Upper lobe of right lung (tissue), 1 donor: ENCODE results near the gene MS4A14. TPM values are rescaled to one million over a fixed set of nuclear protein-coding genes. Genes with fewer than 3 reads are reported as not detected.

Experiments used
- ATAC-seq: fragments of 200-7000 bp; cut with Tn5 transposase; one replicate; pipeline ENCODE4 v1.9.1; 2020; ENCODE audit warnings: mild to moderate bottlenecking, moderate library complexity
- DNase-seq: peaks from one replicate; pipeline ENCODE4 v3.0.0-alpha.2; 2020
- H3K27ac ChIP-seq: fragments of 200-600 bp; one replicate; pipeline ENCODE4 v1.8.0; 2022
- H3K27me3 ChIP-seq: fragments of 200-600 bp; one replicate; pipeline ENCODE4 v1.8.0; 2022; ENCODE audit warnings: mild to moderate bottlenecking
- H3K36me3 ChIP-seq: fragments of 200-600 bp; one replicate; pipeline ENCODE4 v1.8.0; 2022
- H3K4me1 ChIP-seq: fragments of 200-600 bp; one replicate; pipeline ENCODE4 v1.8.0; 2022
- H3K4me3 ChIP-seq: fragments of 200-600 bp; one replicate; pipeline ENCODE4 v1.8.0; 2022; ENCODE audit warnings: mild to moderate bottlenecking
- H3K9me3 ChIP-seq: fragments of 200-600 bp; one replicate; pipeline ENCODE4 v1.8.0; 2022
- CTCF ChIP-seq: fragments of 200-600 bp; IDR thresholded peaks from one replicate; pipeline ENCODE4 v1.8.0; 2022; ENCODE audit warnings: antibody characterized with exemption
- intact Hi-C: fragments of 100-400 bp; cut with DNase I; formaldehyde crosslinking; loops from one replicate; pipeline ENCODE4 v1.11.0; 2022
- total RNA-seq: library from RNA; stranded (reverse); fragmentation: NEBNext Ultra II Directional; extraction: Animal tissue kit (Norgen Biotek cat#: 25700); gene quantifications from one replicate; pipeline ENCODE4 v1.2.1, GENCODE V29; 2021
- donor health status: DM: no; HTN: yes; CAD: no; lungs with severe emphysema.

The MS4A14 gene
- total RNA-seq, 1 donor from 2014 or later: 10.3 TPM

- no peaks in the 10 kb centered on the region for H3K9me3 ChIP-seq
- H3K36me3 ChIP-seq: no peaks in the 10 kb centered on the region
- H3K27ac ChIP-seq: no peak overlapping the region
- no peak for TF ChIP-seq CTCF
- DNase-seq (no peak), ATAC-seq (no peak)
- H3K4me1 ChIP-seq: peaks cover 5% of the 10 kb centered on the region
- H3K4me3 ChIP-seq: no peak overlapping the region
- H3K27me3 ChIP-seq: no peaks in the 10 kb centered on the region
- intact Hi-C loops: no loop called here
These were observed 25.9 kb upstream of the MS4A14 start for GRCh38 chr11:60370252-60370810.

GRCh38 chr11:60370811-60371298 is 25.4 kb upstream of the MS4A14 start:
- Histone ChIP-seq H3K4me3 (no peak overlapping the region), H3K27ac (no peak overlapping the region), H3K9me3 (no peaks in the 10 kb centered on the region), H3K36me3 (no peaks in the 10 kb centered on the region), H3K27me3 (no peaks in the 10 kb centered on the region), H3K4me1 (peaks cover 5% of the 10 kb centered on the region)
- intact Hi-C loops: no loop called here
- ATAC-seq (peak; percentile 48), DNase-seq (no peak)
- no peak for TF ChIP-seq CTCF

- no peak overlapping the region for H3K4me3 ChIP-seq
- H3K36me3 ChIP-seq: no peaks in the 10 kb centered on the region
- no peaks in the 10 kb centered on the region for H3K27me3 ChIP-seq
- no peak for TF ChIP-seq CTCF
- intact Hi-C loops: no loop called here
- no peak for ATAC-seq
- H3K27ac ChIP-seq: no peak overlapping the region
- H3K4me1 ChIP-seq: peaks cover 5% of the 10 kb centered on the region
- no peak for DNase-seq
- no peaks in the 10 kb centered on the region for H3K9me3 ChIP-seq
These were observed 24.9 kb upstream of the MS4A14 start for GRCh38 chr11:60371386-60371785.

- Histone ChIP-seq H3K9me3 (no peaks in the 10 kb centered on the region), H3K36me3 (no peaks in the 10 kb centered on the region), H3K4me1 (peaks cover 5% of the 10 kb centered on the region), H3K27me3 (no peaks in the 10 kb centered on the region), H3K4me3 (no peak overlapping the region), H3K27ac (no peak overlapping the region)
- no peak for TF ChIP-seq CTCF
- no peak for ATAC-seq
- intact Hi-C loops: no loop called here
- DNase-seq: no peak
These were observed 24.4 kb upstream of the MS4A14 start for GRCh38 chr11:60371854-60372253.

- H3K27ac ChIP-seq: no peak overlapping the region
- H3K36me3 ChIP-seq: no peaks in the 10 kb centered on the region
- no peaks in the 10 kb centered on the region for H3K27me3 ChIP-seq
- ATAC-seq: no peak
- H3K4me3 ChIP-seq: no peak overlapping the region
- peaks cover 5% of the 10 kb centered on the region for H3K4me1 ChIP-seq
- intact Hi-C loops: no loop called here
- H3K9me3 ChIP-seq: no peaks in the 10 kb centered on the region
- TF ChIP-seq CTCF: no peak
- DNase-seq: no peak
These were observed 23.5 kb upstream of the MS4A14 start for GRCh38 chr11:60372767-60373166.

- ATAC-seq (no peak), DNase-seq (no peak)
- TF ChIP-seq CTCF: no peak
- Histone ChIP-seq H3K9me3 (no peaks in the 10 kb centered on the region), H3K4me1 (peaks cover 5% of the 10 kb centered on the region), H3K4me3 (no peak overlapping the region), H3K27ac (no peak overlapping the region), H3K36me3 (no peaks in the 10 kb centered on the region), H3K27me3 (no peaks in the 10 kb centered on the region)
- intact Hi-C loops: no loop called here
These were observed 20.9 kb upstream of the MS4A14 start for GRCh38 chr11:60375316-60375715.
